Keratinocyte (primary cell): ENCODE results near the gene GABRD.

Source experiments
- CTCF ChIP-seq, 3 experiments: IDR thresholded peaks in 1 of 3; conservative IDR thresholded peaks in 1 of 3; optimal IDR thresholded peaks in 1 of 3; 2 replicates in 2 of 3; 3 replicates in 1 of 3; pipeline versions ENCODE3 to v1.5.1; 2011; ENCODE audit warnings: low read length in 3 of 3, mild to moderate bottlenecking in 3 of 3, moderate library complexity in 2 of 3, control low read depth in 1 of 3, inconsistent platforms in 1 of 3; ENCODE audit not compliant: insufficient read depth in 2 of 3; ENCODE audit errors: extremely low read depth in 1 of 3
- EZH2 ChIP-seq: IDR thresholded peaks from one replicate; pipeline ENCODE4 v1.6.1; 2012; ENCODE audit warnings: inconsistent platforms, mild to moderate bottlenecking, low read length, moderate library complexity

GRCh38 chr1:2052756-2053155 is 33.6 kb downstream of the GABRD start:
- TF ChIP-seq CTCF (optimal IDR thresholded peaks at IDR 0.05 in 1 of 3, IDR thresholded peaks at IDR 0.05 in 1 of 3, conservative IDR thresholded peaks at IDR 0.05 in 1 of 3; ENCODE audit: extremely low read depth in 1 of 3, insufficient read depth in 2 of 3, low read length in 3 of 3) = no peak
- no peak for TF ChIP-seq EZH2
